ENCODE measurements around the gene SCGB1D4. TPM values are rescaled to one million over a fixed set of nuclear protein-coding genes. Genes with fewer than 3 reads are reported as not detected.

SCGB1D4 gene
- total RNA-seq, 1 experiment from 2014 or later: not detected

DNA sequence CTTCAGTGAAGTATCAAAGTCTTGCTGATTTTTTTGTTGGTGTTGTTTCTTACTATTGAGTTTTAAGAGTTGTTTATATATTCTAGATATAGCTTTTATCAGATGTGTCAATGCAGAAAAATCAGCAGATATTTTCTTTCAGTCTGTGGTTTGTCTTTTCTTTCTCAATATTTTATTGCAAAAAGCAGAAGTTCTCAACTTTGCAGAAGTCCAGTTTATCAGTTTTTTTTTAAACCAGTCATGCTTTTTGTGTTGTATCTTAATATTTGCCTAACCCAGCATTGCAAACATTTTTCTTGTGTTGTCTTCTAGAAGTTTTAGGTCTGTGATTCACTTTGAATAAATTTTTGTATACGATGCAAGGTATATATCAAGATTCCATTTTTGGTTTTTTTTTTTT, 45.3 kb upstream of the SCGB1D4 start:
- Histone ChIP-seq H2AFZ (ENCODE audit: low read depth, low read length, poor library complexity, severe bottlenecking) (no peak overlapping the region), H3K4me2 (ENCODE audit: low read length) (no peak overlapping the region), H3K9me2 (ENCODE audit: insufficient read depth) (no peaks in the 10 kb centered on the region), H3K36me3 (ENCODE audit: control insufficient read depth in 1 of 2, insufficient read depth in 2 of 2, low read length in 2 of 2) (0 out of 4 replicates have a peak, but pooled peaks cover 0 to 3% of the 10 kb centered on the region in 2 experiments), H3K4me3 (replicated peaks in 1 of 2; ENCODE audit: low read depth in 1 of 2, low read length in 2 of 2) (no peak overlapping the region), H4K20me1 (ENCODE audit: insufficient read depth) (no peaks in the 10 kb centered on the region), H3K9me3 (ENCODE audit: control insufficient read depth in 1 of 2, insufficient read depth in 1 of 2, low read depth in 1 of 2, low read length in 2 of 2) (no peaks in the 10 kb centered on the region), H3K27me3 (ENCODE audit: insufficient read depth, low read length) (no peaks in the 10 kb centered on the region), H3K9ac (ENCODE audit: low read length) (no peak overlapping the region), H3K27ac (ENCODE audit: low read depth, low read length) (no peak overlapping the region), H3K79me2 (ENCODE audit: insufficient read depth, low read length) (no peaks in the 10 kb centered on the region), H3K4me1 (ENCODE audit: control insufficient read depth in 1 of 2, insufficient read depth in 2 of 2, low read length in 2 of 2) (no peaks in the 10 kb centered on the region; a peak in 1 of 4 replicates)
- TF ChIP-seq SIN3A (IDR thresholded peaks at IDR 0.05; ENCODE audit: low read depth) (no peak), ATF3 (IDR thresholded peaks at IDR 0.05) (no peak), SRF (IDR thresholded peaks at IDR 0.05; ENCODE audit: low read depth) (no peak), ZNF274 (IDR thresholded peaks at IDR 0.05; ENCODE audit: low read depth, low read length) (no peak), EGR1 (IDR thresholded peaks at IDR 0.05; ENCODE audit: low read depth) (no peak), EZH2phosphoT487 (IDR thresholded peaks at IDR 0.05; ENCODE audit: borderline replicate concordance) (no peak), TCF7L2 (IDR thresholded peaks at IDR 0.05; ENCODE audit: borderline replicate concordance, extremely low read depth, insufficient read depth, insufficient read length) (no peak), FOSL1 (IDR thresholded peaks at IDR 0.05; ENCODE audit: low read depth) (no peak), ZFX (IDR thresholded peaks at IDR 0.05) (no peak), POLR2A (IDR thresholded peaks at IDR 0.05; ENCODE audit: borderline replicate concordance, extremely low read depth, insufficient read depth, insufficient read length) (no peak), CEBPB (IDR thresholded peaks at IDR 0.05; ENCODE audit: low read depth) (no peak), JUND (IDR thresholded peaks at IDR 0.05) (no peak), POLR2AphosphoS5 (IDR thresholded peaks at IDR 0.05; ENCODE audit: low read depth, low read length) (no peak), SP1 (IDR thresholded peaks at IDR 0.05; ENCODE audit: low read depth) (no peak), CTCF (IDR thresholded peaks at IDR 0.05 in 2 of 3, conservative IDR thresholded peaks at IDR 0.05 in 1 of 3; ENCODE audit: borderline replicate concordance in 1 of 3, insufficient read depth in 1 of 3, low read depth in 2 of 3, low read length in 2 of 3) (no peak), MAX (IDR thresholded peaks at IDR 0.05) (no peak), YY1 (IDR thresholded peaks at IDR 0.05; ENCODE audit: extremely low read depth, insufficient replicate concordance, low read depth, low read length) (no peak), CBX3 (IDR thresholded peaks at IDR 0.05; ENCODE audit: low read depth) (no peak)
- TF ChIP-seq, protein P1, sequence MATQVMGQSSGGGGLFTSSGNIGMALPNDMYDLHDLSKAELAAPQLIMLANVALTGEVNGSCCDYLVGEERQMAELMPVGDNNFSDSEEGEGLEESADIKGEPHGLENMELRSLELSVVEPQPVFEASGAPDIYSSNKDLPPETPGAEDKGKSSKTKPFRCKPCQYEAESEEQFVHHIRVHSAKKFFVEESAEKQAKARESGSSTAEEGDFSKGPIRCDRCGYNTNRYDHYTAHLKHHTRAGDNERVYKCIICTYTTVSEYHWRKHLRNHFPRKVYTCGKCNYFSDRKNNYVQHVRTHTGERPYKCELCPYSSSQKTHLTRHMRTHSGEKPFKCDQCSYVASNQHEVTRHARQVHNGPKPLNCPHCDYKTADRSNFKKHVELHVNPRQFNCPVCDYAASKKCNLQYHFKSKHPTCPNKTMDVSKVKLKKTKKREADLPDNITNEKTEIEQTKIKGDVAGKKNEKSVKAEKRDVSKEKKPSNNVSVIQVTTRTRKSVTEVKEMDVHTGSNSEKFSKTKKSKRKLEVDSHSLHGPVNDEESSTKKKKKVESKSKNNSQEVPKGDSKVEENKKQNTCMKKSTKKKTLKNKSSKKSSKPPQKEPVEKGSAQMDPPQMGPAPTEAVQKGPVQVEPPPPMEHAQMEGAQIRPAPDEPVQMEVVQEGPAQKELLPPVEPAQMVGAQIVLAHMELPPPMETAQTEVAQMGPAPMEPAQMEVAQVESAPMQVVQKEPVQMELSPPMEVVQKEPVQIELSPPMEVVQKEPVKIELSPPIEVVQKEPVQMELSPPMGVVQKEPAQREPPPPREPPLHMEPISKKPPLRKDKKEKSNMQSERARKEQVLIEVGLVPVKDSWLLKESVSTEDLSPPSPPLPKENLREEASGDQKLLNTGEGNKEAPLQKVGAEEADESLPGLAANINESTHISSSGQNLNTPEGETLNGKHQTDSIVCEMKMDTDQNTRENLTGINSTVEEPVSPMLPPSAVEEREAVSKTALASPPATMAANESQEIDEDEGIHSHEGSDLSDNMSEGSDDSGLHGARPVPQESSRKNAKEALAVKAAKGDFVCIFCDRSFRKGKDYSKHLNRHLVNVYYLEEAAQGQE (IDR thresholded peaks at IDR 0.05; ENCODE audit: low read depth): no peak
- TF ChIP-seq, protein P2, sequence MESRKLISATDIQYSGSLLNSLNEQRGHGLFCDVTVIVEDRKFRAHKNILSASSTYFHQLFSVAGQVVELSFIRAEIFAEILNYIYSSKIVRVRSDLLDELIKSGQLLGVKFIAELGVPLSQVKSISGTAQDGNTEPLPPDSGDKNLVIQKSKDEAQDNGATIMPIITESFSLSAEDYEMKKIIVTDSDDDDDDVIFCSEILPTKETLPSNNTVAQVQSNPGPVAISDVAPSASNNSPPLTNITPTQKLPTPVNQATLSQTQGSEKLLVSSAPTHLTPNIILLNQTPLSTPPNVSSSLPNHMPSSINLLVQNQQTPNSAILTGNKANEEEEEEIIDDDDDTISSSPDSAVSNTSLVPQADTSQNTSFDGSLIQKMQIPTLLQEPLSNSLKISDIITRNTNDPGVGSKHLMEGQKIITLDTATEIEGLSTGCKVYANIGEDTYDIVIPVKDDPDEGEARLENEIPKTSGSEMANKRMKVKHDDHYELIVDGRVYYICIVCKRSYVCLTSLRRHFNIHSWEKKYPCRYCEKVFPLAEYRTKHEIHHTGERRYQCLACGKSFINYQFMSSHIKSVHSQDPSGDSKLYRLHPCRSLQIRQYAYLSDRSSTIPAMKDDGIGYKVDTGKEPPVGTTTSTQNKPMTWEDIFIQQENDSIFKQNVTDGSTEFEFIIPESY (IDR thresholded peaks at IDR 0.05; ENCODE audit: extremely low read depth, insufficient replicate concordance, low read length): no peak
- POLR2A ChIA-PET: no interaction called here
- ATAC-seq: no peak
- CTCF ChIA-PET: no interaction called here
- RAD21 ChIA-PET (ENCODE audit: low non-redundant PET in 1 of 2, low total read pairs in 2 of 2, uncharacterized antibody in 2 of 2, unreplicated experiment in 2 of 2): no interaction called here
- no TSS peak for BruUV-seq (replicated peaks)
- no peak for DNase-seq (ENCODE audit: low read depth, low spot score)
- intact Hi-C loops (cut with micrococcal nuclease): no loop called here

All from HCT116 (cell line).